Measurements from ENCODE around the gene PCDHA9.
"Not testable (repeated sequence)": the region's sequence is repeated elsewhere in the genome, so short reads cannot be mapped to it uniquely, and the experiment has no call there.

PCDHA9 gene

GRCh38 chr5:140848139-140849102 lies at the start of gene PCDHA9:
Gene PCDHA9, plus strand, starts transcription at chr5:140848382. Its CDS starts 114 bp downstream, at chr5:140848496.
- TF ChIP-seq RAD21, REST, TCF12 (IDR thresholded peaks at IDR 0.05; ENCODE audit: low read depth): not testable (repeated sequence)

- no peak for TF ChIP-seq CEBPB (IDR thresholded peaks at IDR 0.05)
- no peak for TF ChIP-seq NFIC (IDR thresholded peaks at IDR 0.05)
- no peak for TF ChIP-seq EGR1 (IDR thresholded peaks at IDR 0.05)
- TF ChIP-seq ZBTB7A (IDR thresholded peaks at IDR 0.05; ENCODE audit: low read depth), result no peak
- TF ChIP-seq YY1 (IDR thresholded peaks at IDR 0.05; ENCODE audit: low read depth), result no peak
- no peak for TF ChIP-seq EP300 (IDR thresholded peaks at IDR 0.05; ENCODE audit: borderline replicate concordance)
- no peak for TF ChIP-seq TAF1 (IDR thresholded peaks at IDR 0.05; ENCODE audit: low read depth)
- TF ChIP-seq REST (IDR thresholded peaks at IDR 0.05; ENCODE audit: low read depth), result no peak
- TF ChIP-seq MAX (IDR thresholded peaks at IDR 0.05), result no peak
- no peak for TF ChIP-seq USF1 (IDR thresholded peaks at IDR 0.05)
- TF ChIP-seq RAD21 (IDR thresholded peaks at IDR 0.05; ENCODE audit: low read depth), result no peak
- no peak for TF ChIP-seq FOXM1 (IDR thresholded peaks at IDR 0.05; ENCODE audit: borderline replicate concordance, low read depth)
- TF ChIP-seq TEAD4 (IDR thresholded peaks at IDR 0.05), result no peak
- no peak for TF ChIP-seq TCF12 (IDR thresholded peaks at IDR 0.05; ENCODE audit: low read depth)
Observed at GRCh38 chr5:140800816-140801493, 47.2 kb upstream of the PCDHA9 start, which contains the start of gene PCDHA3. Gene PCDHA3, plus strand, starts transcription at chr5:140801057.

GRCh38 chr5:140801494-140801841 lies 46.7 kb upstream of the PCDHA9 start:
- TF ChIP-seq ZBTB7A (IDR thresholded peaks at IDR 0.05; ENCODE audit: low read depth), result no peak
- no peak for TF ChIP-seq FOXM1 (IDR thresholded peaks at IDR 0.05; ENCODE audit: borderline replicate concordance, low read depth)
- TF ChIP-seq EP300 (IDR thresholded peaks at IDR 0.05; ENCODE audit: borderline replicate concordance), result no peak
- no peak for TF ChIP-seq RAD21 (IDR thresholded peaks at IDR 0.05; ENCODE audit: low read depth)
- TF ChIP-seq REST (IDR thresholded peaks at IDR 0.05; ENCODE audit: low read depth), result no peak
- no peak for TF ChIP-seq TCF12 (IDR thresholded peaks at IDR 0.05; ENCODE audit: low read depth)
- TF ChIP-seq YY1 (IDR thresholded peaks at IDR 0.05; ENCODE audit: low read depth), result no peak
- no peak for TF ChIP-seq CREB1 (IDR thresholded peaks at IDR 0.05; ENCODE audit: low read depth)
- no peak for TF ChIP-seq MAX (IDR thresholded peaks at IDR 0.05)

GRCh38 chr5:140802781-140803271 lies 45.4 kb upstream of the PCDHA9 start:
- no peak for TF ChIP-seq TAF1 (IDR thresholded peaks at IDR 0.05; ENCODE audit: low read depth)
